Neuronal stem cell (in vitro differentiated cells): ENCODE measurements around the gene RAB22A.

Experiments
- DNase-seq: peaks from one replicate; pipeline ENCODE4 v3.0.0-alpha.2; 2013; ENCODE audit warnings: low spot score
- H2AFZ ChIP-seq: one replicate; pipeline ENCODE4 v1.6.1; 2013; ENCODE audit warnings: mild to moderate bottlenecking, low read length, inconsistent platforms
- H2AK5ac ChIP-seq: 2 replicates; pipeline ENCODE4 v1.6.1; 2013; ENCODE audit warnings: low read depth, mild to moderate bottlenecking, inconsistent platforms, low read length, moderate library complexity, mixed read lengths
- H2BK120ac ChIP-seq: 2 replicates; pipeline ENCODE4 v1.6.1; 2013; ENCODE audit warnings: low read depth, mild to moderate bottlenecking, inconsistent platforms, low read length, moderate library complexity, mixed read lengths
- H2BK12ac ChIP-seq: one replicate; pipeline ENCODE4 v1.6.1; 2013; ENCODE audit warnings: low read length, inconsistent platforms
- H2BK15ac ChIP-seq: 2 replicates; pipeline ENCODE4 v1.6.1; 2013; ENCODE audit warnings: mild to moderate bottlenecking, low read length, inconsistent platforms, mixed read lengths
- H2BK5ac ChIP-seq: one replicate; pipeline ENCODE4 v1.6.1; 2013; ENCODE audit warnings: inconsistent platforms, mild to moderate bottlenecking, low read length, moderate library complexity
- H3K14ac ChIP-seq: one replicate; pipeline ENCODE4 v1.6.1; 2013; ENCODE audit warnings: low read length, inconsistent platforms
- H3K18ac ChIP-seq: 2 replicates; pipeline ENCODE4 v1.6.1; 2013; ENCODE audit warnings: low read length, inconsistent platforms
- H3K23ac ChIP-seq: 2 replicates; pipeline ENCODE4 v1.6.1; 2013; ENCODE audit warnings: low read depth, mild to moderate bottlenecking, mixed read lengths, low read length, inconsistent platforms; ENCODE audit not compliant: poor library complexity
- H3K27ac ChIP-seq: replicated peaks from 3 replicates; pipeline ENCODE4 v1.5.1; 2013; ENCODE audit warnings: low read length, inconsistent platforms
- H3K27me3 ChIP-seq, 3 experiments: 2 replicates each; pipeline ENCODE4 v1.6.1; 2013; ENCODE audit warnings: low read length in 3 of 3, mild to moderate bottlenecking in 2 of 3, inconsistent platforms in 1 of 3, low read depth in 1 of 3, mixed read lengths in 1 of 3, moderate library complexity in 1 of 3; ENCODE audit not compliant: control insufficient read depth in 3 of 3, insufficient read depth in 3 of 3
- H3K36me3 ChIP-seq, 2 donors: replicated peaks in 1 of 2; 2 replicates each; pipeline ENCODE4 v1.6.1; 2013; ENCODE audit warnings: low read length in 2 of 2; ENCODE audit not compliant: control insufficient read depth in 2 of 2, insufficient read depth in 2 of 2
- H3K4ac ChIP-seq: 2 replicates; pipeline ENCODE4 v1.6.1; 2013; ENCODE audit warnings: inconsistent platforms, mild to moderate bottlenecking, low read length, moderate library complexity
- H3K4me1 ChIP-seq, 2 donors: 1 replicate in 1 of 2; 2 replicates in 1 of 2; pipeline ENCODE4 v1.6.1; 2013; ENCODE audit warnings: low read length in 2 of 2, low read depth in 1 of 2; ENCODE audit not compliant: control insufficient read depth in 2 of 2, insufficient read depth in 1 of 2
- H3K4me2 ChIP-seq: one replicate; pipeline ENCODE4 v1.6.1; 2013; ENCODE audit warnings: mild to moderate bottlenecking, low read length, inconsistent platforms; ENCODE audit not compliant: insufficient read depth, poor library complexity, severe bottlenecking
- H3K4me3 ChIP-seq, 2 donors: 2 replicates each; pipeline ENCODE4 v1.5.1; 2013; ENCODE audit warnings: low read length in 2 of 2, mild to moderate bottlenecking in 2 of 2, inconsistent platforms in 1 of 2, moderate library complexity in 1 of 2
- H3K79me1 ChIP-seq: one replicate; pipeline ENCODE4 v1.6.1; 2013; ENCODE audit warnings: low read depth, mild to moderate bottlenecking, inconsistent platforms, low read length, moderate library complexity
- H3K9ac ChIP-seq: one replicate; pipeline ENCODE4 v1.6.1; 2013; ENCODE audit warnings: mild to moderate bottlenecking, low read depth, low read length, inconsistent platforms; ENCODE audit not compliant: poor library complexity
- H3K9me3 ChIP-seq, 2 donors: replicated peaks in 1 of 2; 2 replicates each; pipeline versions ENCODE3 to v1.6.1; 2013; ENCODE audit warnings: low read length in 2 of 2, mild to moderate bottlenecking in 2 of 2, inconsistent platforms in 1 of 2, low read depth in 1 of 2, mixed read lengths in 1 of 2, moderate library complexity in 1 of 2; ENCODE audit not compliant: control insufficient read depth in 2 of 2, insufficient read depth in 1 of 2
- H4K8ac ChIP-seq: one replicate; pipeline ENCODE4 v1.6.1; 2013; ENCODE audit warnings: low read depth, mild to moderate bottlenecking, inconsistent platforms, low read length, moderate library complexity
- H4K91ac ChIP-seq: one replicate; pipeline ENCODE4 v1.6.1; 2013; ENCODE audit warnings: low read length, low read depth, mild to moderate bottlenecking, inconsistent platforms; ENCODE audit not compliant: poor library complexity
- WGBS, 2 donors: extraction: QIAGEN DNeasy Blood & Tissue Kit; methylation state at CpG; one replicate each; pipeline ENCODE4 v1.1.7; 2013; ENCODE audit warnings: missing lambda C conversion rate in 2 of 2, mixed read lengths in 1 of 2; ENCODE audit not compliant: insufficient read length in 2 of 2, insufficient replicate concordance in 1 of 2; ENCODE audit errors: extremely low coverage in 2 of 2; 5-methylcytosine and 5-hydroxymethylcytosine counted together

The RAB22A gene

GRCh38 chr20:58331961-58332551 lies 22.5 kb downstream of the RAB22A start:
- WGBS, 2 donors: no CpG with 5 or more reads among the region's 3 CpGs
- no peaks in the 10 kb centered on the region for H3K79me1 ChIP-seq
- H3K18ac ChIP-seq: no peak overlapping the region

GRCh38 chr20:58339741-58340140 lies 30.2 kb downstream of the RAB22A start:
- Histone ChIP-seq H2BK15ac (no peak overlapping the region), H3K27me3 (no peaks in the 10 kb centered on the region)
- no CpG with 5 or more reads among the region's 6 CpGs for WGBS, 2 donors

More at GRCh38 chr20:58331961-58332551, 22.5 kb downstream of the RAB22A start:
- Histone ChIP-seq H3K14ac (no peak overlapping the region), H2BK15ac (no peak overlapping the region), H3K4me3 (no peak overlapping the region), H3K9me3 (no peaks in the 10 kb centered on the region), H3K9ac (no peak overlapping the region), H2BK5ac (no peak overlapping the region), H3K4me1 (no peaks in the 10 kb centered on the region), H2AK5ac (no peak overlapping the region), H2AFZ (no peak overlapping the region), H4K91ac (no peak overlapping the region), H3K4me2 (no peak overlapping the region), H3K23ac (no peak overlapping the region), H3K36me3 (peaks cover 2 to 5% of the 10 kb centered on the region in 2 donors), H2BK120ac (no peak overlapping the region), H3K4ac (no peak overlapping the region), H2BK12ac (no peak overlapping the region), H3K27me3 (no peaks in the 10 kb centered on the region), H3K27ac (no peak overlapping the region), H4K8ac (no peak overlapping the region)
- DNase-seq: no peak

GRCh38 chr20:58340151-58340550 lies 30.6 kb downstream of the RAB22A start:
- Histone ChIP-seq H3K4me3 (no peak overlapping the region), H3K27ac (no peak overlapping the region), H2BK120ac (no peak overlapping the region), H3K23ac (no peak overlapping the region), H4K8ac (no peak overlapping the region), H3K9me3 (no peaks in the 10 kb centered on the region), H2BK15ac (no peak overlapping the region), H3K27me3 (no peaks in the 10 kb centered on the region), H3K14ac (no peak overlapping the region), H3K36me3 (peaks cover 2 to 12% of the 10 kb centered on the region in 2 donors), H3K4me2 (no peak overlapping the region), H3K18ac (no peak overlapping the region), H4K91ac (no peak overlapping the region), H3K4ac (no peak overlapping the region), H2BK12ac (no peak overlapping the region), H2BK5ac (no peak overlapping the region), H3K9ac (no peak overlapping the region), H2AFZ (no peak overlapping the region), H2AK5ac (no peak overlapping the region), H3K79me1 (no peaks in the 10 kb centered on the region), H3K4me1 (peaks cover 0 to 3% of the 10 kb centered on the region in 2 donors)
- DNase-seq: no peak
- WGBS, 2 donors: no CpG with 5 or more reads among the region's 4 CpGs

More at GRCh38 chr20:58339741-58340140, 30.2 kb downstream of the RAB22A start:
- no peak overlapping the region for H4K8ac ChIP-seq
- no peak overlapping the region for H2BK5ac ChIP-seq
- H3K18ac ChIP-seq: no peak overlapping the region
- H3K4me2 ChIP-seq: no peak overlapping the region
- no peak for DNase-seq
- H2BK120ac ChIP-seq: no peak overlapping the region
- no peak overlapping the region for H2AFZ ChIP-seq
- H3K4me1 ChIP-seq: peaks cover 0 to 3% of the 10 kb centered on the region in 2 donors
- H3K79me1 ChIP-seq: no peaks in the 10 kb centered on the region
- H2AK5ac ChIP-seq: no peak overlapping the region
- no peak overlapping the region for H3K4me3 ChIP-seq
- H3K23ac ChIP-seq: no peak overlapping the region
- no peak overlapping the region for H3K27ac ChIP-seq
- H3K9ac ChIP-seq: no peak overlapping the region
- H3K4ac ChIP-seq: no peak overlapping the region
- H2BK12ac ChIP-seq: no peak overlapping the region
- H3K14ac ChIP-seq: no peak overlapping the region
- H4K91ac ChIP-seq: no peak overlapping the region
- H3K9me3 ChIP-seq: no peaks in the 10 kb centered on the region
- peaks cover 2 to 8% of the 10 kb centered on the region in 2 donors for H3K36me3 ChIP-seq

- Histone ChIP-seq H3K27ac (no peak overlapping the region), H4K91ac (no peak overlapping the region), H2BK15ac (no peak overlapping the region), H3K23ac (no peak overlapping the region), H2AFZ (no peak overlapping the region), H3K4me3 (no peak overlapping the region), H3K36me3 (peaks cover 8 to 19% of the 10 kb centered on the region in 2 donors), H2AK5ac (no peak overlapping the region), H2BK12ac (no peak overlapping the region), H3K27me3 (no peaks in the 10 kb centered on the region), H2BK5ac (no peak overlapping the region), H3K79me1 (peaks cover 4% of the 10 kb centered on the region), H3K9ac (no peak overlapping the region), H3K14ac (no peak overlapping the region), H4K8ac (no peak overlapping the region), H3K18ac (no peak overlapping the region), H3K4me1 (peaks cover 0 to 3% of the 10 kb centered on the region in 2 donors), H2BK120ac (no peak overlapping the region), H3K4ac (no peak overlapping the region), H3K9me3 (no peaks in the 10 kb centered on the region), H3K4me2 (no peak overlapping the region)
- WGBS, 2 donors: no CpG with 5 or more reads among the region's 2 CpGs
- no peak for DNase-seq
Measured at GRCh38 chr20:58340853-58341252, 31.3 kb downstream of the RAB22A start.
